H9 (cell line): ENCODE data around the gene ADCY5. TPM values are rescaled to one million over a fixed set of nuclear protein-coding genes. Genes with fewer than 3 reads are reported as not detected.

Experiments
- DNase-seq: peaks from one replicate; pipeline ENCODE4 v3.0.0-alpha.2; 2017
- H2AFZ ChIP-seq: one replicate; pipeline ENCODE4 v1.6.1; 2013; ENCODE audit warnings: mild to moderate bottlenecking, low read length, control low read depth, moderate library complexity
- H2AK5ac ChIP-seq: 2 replicates; pipeline ENCODE4 v1.6.1; 2013; ENCODE audit warnings: low read length, control low read depth, mixed read lengths; ENCODE audit not compliant: insufficient read length
- H2BK120ac ChIP-seq: one replicate; pipeline ENCODE4 v1.6.1; 2013; ENCODE audit warnings: low read depth, mild to moderate bottlenecking, low read length, control low read depth, inconsistent platforms; ENCODE audit not compliant: poor library complexity, severe bottlenecking
- H2BK12ac ChIP-seq: 2 replicates; pipeline ENCODE4 v1.6.1; 2013; ENCODE audit warnings: low read length, control low read depth, mixed read lengths, low read depth; ENCODE audit not compliant: insufficient read length
- H2BK15ac ChIP-seq: 2 replicates; pipeline ENCODE4 v1.6.1; 2013; ENCODE audit warnings: low read depth, low read length, control low read depth
- H2BK20ac ChIP-seq: one replicate; pipeline ENCODE4 v1.6.1; 2013; ENCODE audit warnings: low read depth, mild to moderate bottlenecking, low read length, control low read depth, inconsistent platforms; ENCODE audit not compliant: poor library complexity, severe bottlenecking
- H2BK5ac ChIP-seq: 2 replicates; pipeline ENCODE4 v1.6.1; 2013; ENCODE audit warnings: low read length, control low read depth, mixed read lengths; ENCODE audit not compliant: insufficient read length
- H3K14ac ChIP-seq: 2 replicates; pipeline ENCODE4 v1.6.1; 2013; ENCODE audit warnings: low read length, control low read depth; ENCODE audit not compliant: insufficient read depth
- H3K18ac ChIP-seq: 2 replicates; pipeline ENCODE4 v1.6.1; 2013; ENCODE audit warnings: low read depth, mild to moderate bottlenecking, mixed read lengths, low read length, control low read depth; ENCODE audit not compliant: insufficient read length
- H3K23ac ChIP-seq: 2 replicates; pipeline ENCODE4 v1.6.1; 2013; ENCODE audit warnings: low read length, control low read depth, mixed read lengths, low read depth; ENCODE audit not compliant: insufficient read length
- H3K23me2 ChIP-seq: 2 replicates; pipeline ENCODE4 v1.6.1; 2013; ENCODE audit warnings: low read depth, mild to moderate bottlenecking, mixed read lengths, low read length, control low read depth; ENCODE audit not compliant: insufficient read length, poor library complexity, severe bottlenecking
- H3K27ac ChIP-seq: 2 replicates; pipeline ENCODE4 v1.5.1; 2013; ENCODE audit warnings: low read length, control low read depth, mixed read lengths, low read depth; ENCODE audit not compliant: insufficient read length
- H3K27me3 ChIP-seq: 2 replicates; pipeline ENCODE4 v1.6.1; 2013; ENCODE audit warnings: low read length, control low read depth, inconsistent platforms; ENCODE audit not compliant: insufficient read depth
- H3K4ac ChIP-seq: 2 replicates; pipeline ENCODE4 v1.6.1; 2013; ENCODE audit warnings: low read depth, mild to moderate bottlenecking, control low read depth, inconsistent platforms, low read length, moderate library complexity
- H3K4me1 ChIP-seq: 2 replicates; pipeline ENCODE4 v1.6.1; 2013; ENCODE audit warnings: low read length, control low read depth, inconsistent platforms; ENCODE audit not compliant: insufficient read depth
- H3K4me2 ChIP-seq: 2 replicates; pipeline ENCODE4 v1.6.1; 2013; ENCODE audit warnings: low read length, control low read depth, mixed read lengths; ENCODE audit not compliant: insufficient read length, insufficient read depth
- H3K56ac ChIP-seq: 2 replicates; pipeline ENCODE4 v1.6.1; 2013; ENCODE audit warnings: low read depth, mild to moderate bottlenecking, mixed read lengths, low read length, control low read depth; ENCODE audit not compliant: insufficient read length
- H3K79me1 ChIP-seq: 2 replicates; pipeline ENCODE4 v1.6.1; 2013; ENCODE audit warnings: low read depth, mild to moderate bottlenecking, moderate library complexity, low read length, control low read depth, inconsistent platforms; ENCODE audit not compliant: insufficient read depth, poor library complexity, severe bottlenecking
- H3K79me2 ChIP-seq: 2 replicates; pipeline ENCODE4 v1.6.1; 2013; ENCODE audit warnings: low read length, control low read depth, inconsistent platforms; ENCODE audit not compliant: insufficient read depth
- H3K9ac ChIP-seq: 2 replicates; pipeline ENCODE4 v1.6.1; 2013; ENCODE audit warnings: low read length, control low read depth, mixed read lengths; ENCODE audit not compliant: insufficient read length; ENCODE audit errors: extremely low read depth
- H3K9me3 ChIP-seq: one replicate; pipeline ENCODE4 v1.6.1; 2013; ENCODE audit warnings: low read depth, low read length, inconsistent platforms; ENCODE audit not compliant: control insufficient read depth
- H3T11ph ChIP-seq: one replicate; pipeline ENCODE4 v1.6.1; 2013; ENCODE audit warnings: mild to moderate bottlenecking, low read length, control low read depth, inconsistent platforms
- H4K20me1 ChIP-seq: one replicate; pipeline ENCODE4 v1.6.1; 2013; ENCODE audit not compliant: control insufficient read depth, insufficient read length, insufficient read depth
- H4K5ac ChIP-seq: 2 replicates; pipeline ENCODE4 v1.6.1; 2013; ENCODE audit warnings: low read depth, mild to moderate bottlenecking, mixed read lengths, low read length, control low read depth; ENCODE audit not compliant: insufficient read length
- H4K8ac ChIP-seq: replicated peaks from 2 replicates; pipeline ENCODE4 v1.6.1; 2013; ENCODE audit warnings: low read length, control low read depth, mixed read lengths, low read depth; ENCODE audit not compliant: insufficient read length
- H4K91ac ChIP-seq: 2 replicates; pipeline ENCODE4 v1.6.1; 2013; ENCODE audit warnings: low read depth, mild to moderate bottlenecking, moderate library complexity, mixed read lengths, low read length, control low read depth; ENCODE audit not compliant: insufficient read length
- H3K27ac Mint-ChIP-seq, 3 experiments: 2 replicates in 2 of 3; 3 replicates in 1 of 3; pipeline ENCODE4 v1.8.0; 2020 to 2021; ENCODE audit warnings: mixed read lengths in 3 of 3, mild to moderate bottlenecking in 1 of 3, moderate library complexity in 1 of 3
- H3K27me3 Mint-ChIP-seq: 2 replicates; pipeline ENCODE4 v1.8.0; 2021; ENCODE audit warnings: low read depth, mild to moderate bottlenecking, moderate library complexity, mixed read lengths
- H3K36me3 Mint-ChIP-seq, 3 experiments: 2 replicates in 2 of 3; 3 replicates in 1 of 3; pipeline ENCODE4 v1.8.0; 2020 to 2021; ENCODE audit warnings: low read depth in 3 of 3, mixed read lengths in 3 of 3; ENCODE audit not compliant: insufficient read depth in 1 of 3
- H3K4me1 Mint-ChIP-seq, 2 experiments: 2 replicates each; pipeline ENCODE4 v1.8.0; 2020; ENCODE audit warnings: mixed read lengths in 2 of 2
- H3K4me3 Mint-ChIP-seq, 2 experiments: 2 replicates in 1 of 2; 3 replicates in 1 of 2; pipeline ENCODE4 v1.8.0; 2020 to 2021; ENCODE audit warnings: mild to moderate bottlenecking in 2 of 2, mixed read lengths in 2 of 2, moderate library complexity in 1 of 2
- H3K9me3 Mint-ChIP-seq, 2 experiments: 2 replicates in 1 of 2; 3 replicates in 1 of 2; pipeline ENCODE4 v1.8.0; 2020; ENCODE audit warnings: mild to moderate bottlenecking in 2 of 2, mixed read lengths in 2 of 2, moderate library complexity in 1 of 2
- WGBS: extraction: QIAGEN DNeasy Blood & Tissue Kit; methylation state at CpG from one replicate; pipeline ENCODE4 v1.1.7; 2013; ENCODE audit warnings: missing lambda C conversion rate, low lambda C conversion rate, mixed read lengths; ENCODE audit not compliant: insufficient read length; ENCODE audit errors: extremely low coverage; 5-methylcytosine and 5-hydroxymethylcytosine counted together
- total RNA-seq: library from RNA; stranded (reverse); gene quantifications from 2 replicates; pipeline ENCODE4 v1.2.1, GENCODE V29; 2021
- TF ChIP-seq, protein P1 (sequence below): fragments of 200-600 bp; sonication (generic); conservative IDR thresholded peaks from 3 replicates; pipeline ENCODE4 v1.8.0; 2021; ENCODE audit warnings: antibody characterized with exemption, mild to moderate bottlenecking

ADCY5 gene
- total RNA-seq, 1 experiment from 2014 or later = 5.0 TPM

DNA sequence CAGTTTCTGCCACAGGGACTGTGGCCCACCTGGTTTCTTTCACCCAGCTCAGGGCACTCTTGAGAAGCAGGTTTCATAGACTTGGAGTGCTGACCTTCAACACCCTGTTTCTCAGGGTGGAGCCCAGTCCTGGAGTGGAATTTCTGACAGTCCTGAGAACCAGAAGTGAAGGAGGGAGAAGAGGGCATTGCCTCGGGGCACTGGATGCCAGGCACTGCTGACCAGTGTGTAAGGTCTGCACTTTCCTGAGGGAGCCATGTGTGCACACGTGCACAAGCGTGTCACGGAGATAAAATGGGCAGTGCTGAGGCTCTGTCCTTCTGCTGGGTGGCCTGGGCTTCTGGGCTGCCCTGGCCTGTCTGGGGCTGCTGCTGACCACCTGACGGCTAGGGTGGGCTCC lies 128.7 kb downstream of the ADCY5 start:
- H3K27ac ChIP-seq = no peak overlapping the region
- H3K27me3 Mint-ChIP-seq = peaks cover 13% of the 10 kb centered on the region

More for the DNA sequence above, 128.7 kb downstream of the ADCY5 start:
- Histone ChIP-seq H2AK5ac (no peak overlapping the region), H3K9me3 (no peaks in the 10 kb centered on the region), H3K4me2 (peak overlapping the region; percentile 3), H2BK5ac (no peak overlapping the region), H2BK20ac (no peak overlapping the region), H3K27me3 (no peaks in the 10 kb centered on the region), H3K79me2 (no peaks in the 10 kb centered on the region; the same call in 1 of the 2 replicates), H3K14ac (no peak overlapping the region; the same call in 1 of the 2 replicates), H3K4ac (no peak overlapping the region), H3K79me1 (no peaks in the 10 kb centered on the region), H4K8ac (no peak overlapping the region), H2BK15ac (no peak overlapping the region), H3T11ph (no peak overlapping the region), H3K4me1 (peaks cover 13% of the 10 kb centered on the region; the same call in 1 of the 2 replicates), H2BK12ac (no peak overlapping the region), H2AFZ (no peak overlapping the region), H3K56ac (no peak overlapping the region), H3K18ac (no peak overlapping the region), H3K23me2 (no peaks in the 10 kb centered on the region), H2BK120ac (no peak overlapping the region), H3K9ac (no peak overlapping the region), H4K91ac (no peak overlapping the region), H4K5ac (no peak overlapping the region), H4K20me1 (no peaks in the 10 kb centered on the region), H3K23ac (no peak overlapping the region)
- H3K4me1 Mint-ChIP-seq = peaks cover 49 to 53% of the 10 kb centered on the region in 2 experiments
- H3K27ac Mint-ChIP-seq = peak overlapping the region in 1 of 3 experiments; percentile 67; a peak in 2 of 7 replicates
- DNase-seq = no peak
- peaks cover 0 to 8% (median 2%) of the 10 kb centered on the region in 3 experiments; a peak in 4 of 7 replicates for H3K36me3 Mint-ChIP-seq
- no peaks in the 10 kb centered on the region; a peak in 1 of 5 replicates for H3K9me3 Mint-ChIP-seq
- WGBS = no CpG with 5 or more reads among the region's 5 CpGs
- no peak overlapping the region; a peak in 1 of 5 replicates for H3K4me3 Mint-ChIP-seq
- TF ChIP-seq, protein P1, sequence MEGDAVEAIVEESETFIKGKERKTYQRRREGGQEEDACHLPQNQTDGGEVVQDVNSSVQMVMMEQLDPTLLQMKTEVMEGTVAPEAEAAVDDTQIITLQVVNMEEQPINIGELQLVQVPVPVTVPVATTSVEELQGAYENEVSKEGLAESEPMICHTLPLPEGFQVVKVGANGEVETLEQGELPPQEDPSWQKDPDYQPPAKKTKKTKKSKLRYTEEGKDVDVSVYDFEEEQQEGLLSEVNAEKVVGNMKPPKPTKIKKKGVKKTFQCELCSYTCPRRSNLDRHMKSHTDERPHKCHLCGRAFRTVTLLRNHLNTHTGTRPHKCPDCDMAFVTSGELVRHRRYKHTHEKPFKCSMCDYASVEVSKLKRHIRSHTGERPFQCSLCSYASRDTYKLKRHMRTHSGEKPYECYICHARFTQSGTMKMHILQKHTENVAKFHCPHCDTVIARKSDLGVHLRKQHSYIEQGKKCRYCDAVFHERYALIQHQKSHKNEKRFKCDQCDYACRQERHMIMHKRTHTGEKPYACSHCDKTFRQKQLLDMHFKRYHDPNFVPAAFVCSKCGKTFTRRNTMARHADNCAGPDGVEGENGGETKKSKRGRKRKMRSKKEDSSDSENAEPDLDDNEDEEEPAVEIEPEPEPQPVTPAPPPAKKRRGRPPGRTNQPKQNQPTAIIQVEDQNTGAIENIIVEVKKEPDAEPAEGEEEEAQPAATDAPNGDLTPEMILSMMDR = no peak
